Neutrophil (primary cell): ENCODE data around the gene SLC6A13.

Experiments used
- H3K27ac ChIP-seq: fragments of 200-600 bp; sonication (generic); 2 replicates; pipeline ENCODE4 v1.5.1; 2016; ENCODE audit warnings: mild to moderate bottlenecking, moderate library complexity
- H3K27me3 ChIP-seq: fragments of 200-600 bp; sonication (generic); 2 replicates; pipeline ENCODE4 v1.6.0; 2016; ENCODE audit warnings: mild to moderate bottlenecking
- H3K36me3 ChIP-seq: fragments of 200-600 bp; sonication (generic); 2 replicates; pipeline ENCODE4 v1.5.1; 2017
- H3K4me1 ChIP-seq, 2 experiments: fragments of 200-600 bp in 1 of 2; sonication (generic) in 1 of 2; 1 replicate in 1 of 2; 2 replicates in 1 of 2; pipeline versions ENCODE4 v1.5.1 to v1.6.1; 2013 to 2016; ENCODE audit warnings: low read depth in 1 of 2, low read length in 1 of 2, mild to moderate bottlenecking in 1 of 2, moderate library complexity in 1 of 2; ENCODE audit not compliant: control insufficient read depth in 1 of 2, insufficient read depth in 1 of 2
- H3K4me3 ChIP-seq, 2 experiments: fragments of 200-600 bp in 1 of 2; sonication (generic) in 1 of 2; 1 replicate in 1 of 2; 2 replicates in 1 of 2; pipeline ENCODE4 v1.5.1; 2013 to 2016; ENCODE audit warnings: low read depth in 1 of 2, low read length in 1 of 2, mild to moderate bottlenecking in 1 of 2, moderate library complexity in 1 of 2
- H3K9me3 ChIP-seq: fragments of 200-600 bp; sonication (generic); 2 replicates; pipeline ENCODE4 v1.5.1; 2016
- TF ChIP-seq, protein P1 (sequence below): fragments of 200-600 bp; sonication (generic); IDR thresholded peaks from 2 replicates; pipeline ENCODE4 v1.5.1; 2016; ENCODE audit warnings: antibody characterized with exemption

Gene SLC6A13

DNA sequence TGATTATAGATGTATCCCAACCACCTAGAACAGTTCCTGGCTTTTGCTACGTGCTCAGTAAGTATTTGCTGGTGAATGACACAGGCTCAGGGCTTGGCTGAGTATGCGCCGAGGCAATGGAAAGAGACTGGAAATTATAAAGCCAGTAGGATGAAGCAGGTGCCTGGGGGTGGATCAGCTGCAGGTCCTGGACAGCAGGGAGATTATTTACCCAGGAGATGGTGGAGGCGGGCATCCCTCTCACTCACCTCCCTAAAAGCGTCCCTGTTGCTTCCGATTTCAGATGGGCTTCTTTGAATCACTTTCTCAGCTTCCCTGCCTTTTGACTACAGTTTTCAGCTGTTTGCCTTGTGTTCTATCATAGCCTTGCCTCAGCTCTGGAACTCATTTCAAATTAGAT, 6.4 kb downstream of the SLC6A13 start:
- no peaks in the 10 kb centered on the region for H3K36me3 ChIP-seq
- TF ChIP-seq, protein P1, sequence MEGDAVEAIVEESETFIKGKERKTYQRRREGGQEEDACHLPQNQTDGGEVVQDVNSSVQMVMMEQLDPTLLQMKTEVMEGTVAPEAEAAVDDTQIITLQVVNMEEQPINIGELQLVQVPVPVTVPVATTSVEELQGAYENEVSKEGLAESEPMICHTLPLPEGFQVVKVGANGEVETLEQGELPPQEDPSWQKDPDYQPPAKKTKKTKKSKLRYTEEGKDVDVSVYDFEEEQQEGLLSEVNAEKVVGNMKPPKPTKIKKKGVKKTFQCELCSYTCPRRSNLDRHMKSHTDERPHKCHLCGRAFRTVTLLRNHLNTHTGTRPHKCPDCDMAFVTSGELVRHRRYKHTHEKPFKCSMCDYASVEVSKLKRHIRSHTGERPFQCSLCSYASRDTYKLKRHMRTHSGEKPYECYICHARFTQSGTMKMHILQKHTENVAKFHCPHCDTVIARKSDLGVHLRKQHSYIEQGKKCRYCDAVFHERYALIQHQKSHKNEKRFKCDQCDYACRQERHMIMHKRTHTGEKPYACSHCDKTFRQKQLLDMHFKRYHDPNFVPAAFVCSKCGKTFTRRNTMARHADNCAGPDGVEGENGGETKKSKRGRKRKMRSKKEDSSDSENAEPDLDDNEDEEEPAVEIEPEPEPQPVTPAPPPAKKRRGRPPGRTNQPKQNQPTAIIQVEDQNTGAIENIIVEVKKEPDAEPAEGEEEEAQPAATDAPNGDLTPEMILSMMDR, result no peak
- no peaks in the 10 kb centered on the region for H3K4me1 ChIP-seq
- no peak overlapping the region for H3K27ac ChIP-seq
- no peaks in the 10 kb centered on the region for H3K9me3 ChIP-seq
- peaks cover 61% of the 10 kb centered on the region for H3K27me3 ChIP-seq
- no peak overlapping the region for H3K4me3 ChIP-seq

DNA sequence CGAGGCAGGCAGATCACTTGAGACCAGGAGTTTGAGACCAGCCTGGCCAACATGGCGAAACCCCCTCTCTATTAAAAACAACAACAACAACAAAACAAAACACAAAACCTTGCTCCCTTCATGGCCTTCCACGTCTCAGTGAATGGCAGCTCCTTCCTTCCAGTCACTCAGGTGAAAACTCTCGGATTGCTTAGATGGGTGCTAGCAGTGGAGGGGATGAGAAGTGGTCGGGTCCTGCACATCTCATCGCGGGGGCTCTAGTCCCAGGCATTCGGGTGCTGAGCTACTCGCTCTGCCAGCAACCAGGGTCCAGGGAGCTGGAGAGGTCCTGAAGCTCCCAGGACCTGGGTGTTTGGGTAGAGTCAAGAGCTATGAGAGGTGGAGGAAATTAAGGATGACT, 7.7 kb downstream of the SLC6A13 start:
- Histone ChIP-seq H3K27ac (no peak overlapping the region), H3K4me3 (no peak overlapping the region), H3K27me3 (peaks cover 54% of the 10 kb centered on the region), H3K4me1 (no peaks in the 10 kb centered on the region), H3K36me3 (no peaks in the 10 kb centered on the region), H3K9me3 (no peaks in the 10 kb centered on the region)
- TF ChIP-seq, protein P1, result no peak

DNA sequence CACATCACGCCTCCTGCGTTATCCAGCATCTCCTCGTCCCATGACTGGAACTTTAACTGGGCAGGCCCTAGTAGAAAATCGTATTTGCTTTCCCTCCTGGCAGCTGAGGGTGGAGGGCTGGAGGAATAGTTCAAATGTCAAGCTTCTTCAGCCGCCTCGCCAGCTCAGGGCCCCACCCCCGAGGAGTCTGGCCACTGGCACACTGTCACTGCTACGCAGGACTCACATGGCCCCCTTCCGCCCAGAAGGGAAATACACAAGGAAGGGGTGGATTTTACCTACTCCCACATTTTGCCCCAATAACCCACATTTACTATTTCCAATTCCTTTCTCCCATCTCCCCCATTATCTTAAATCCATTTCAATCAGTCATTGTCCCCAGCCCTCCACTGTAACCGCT, 8.6 kb downstream of the SLC6A13 start:
- H3K4me1 ChIP-seq, result no peaks in the 10 kb centered on the region
- peaks cover 45% of the 10 kb centered on the region for H3K27me3 ChIP-seq
- H3K27ac ChIP-seq, result no peak overlapping the region
- H3K4me3 ChIP-seq, result no peak overlapping the region
- H3K36me3 ChIP-seq, result no peaks in the 10 kb centered on the region
- TF ChIP-seq, protein P1, result no peak
- H3K9me3 ChIP-seq, result no peaks in the 10 kb centered on the region

DNA sequence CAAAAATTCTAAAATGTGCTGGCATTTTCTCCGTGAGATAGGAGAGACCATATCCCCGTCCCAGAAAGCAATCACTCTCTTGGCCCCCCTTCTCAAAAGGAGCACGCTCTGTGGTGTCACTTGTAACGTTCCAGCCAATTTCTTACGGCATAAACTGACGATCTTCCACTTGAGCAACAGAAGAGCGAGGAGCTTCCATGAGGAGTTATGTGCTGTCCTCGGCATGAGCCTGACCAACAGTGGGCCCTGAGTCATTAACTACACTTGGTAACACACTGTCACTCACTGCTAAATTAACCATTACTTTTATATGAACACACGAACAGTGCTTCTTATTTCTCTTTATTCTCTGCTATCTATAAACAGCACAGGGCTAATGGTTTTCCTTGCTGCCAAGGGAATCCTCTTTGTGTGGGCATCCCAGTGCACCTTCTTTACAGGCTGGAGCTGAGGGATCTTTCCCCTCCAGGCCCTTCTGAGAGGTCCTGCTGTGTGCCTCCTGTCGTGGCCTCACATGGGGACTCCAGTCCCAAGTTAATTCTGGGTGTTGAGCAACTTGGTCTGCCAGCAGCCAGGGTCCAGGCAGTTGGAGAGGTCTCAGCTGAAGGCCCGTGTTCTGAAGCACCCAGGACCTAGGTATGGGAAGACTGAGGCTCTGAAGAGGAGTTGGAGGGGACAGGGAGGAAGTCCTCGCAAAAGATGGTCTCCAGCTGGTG, 9.4 kb downstream of the SLC6A13 start:
- H3K27me3 ChIP-seq, result peaks cover 39% of the 10 kb centered on the region
- TF ChIP-seq, protein P1, result no peak
- no peaks in the 10 kb centered on the region for H3K36me3 ChIP-seq
- H3K27ac ChIP-seq, result no peak overlapping the region
- H3K4me1 ChIP-seq, result no peaks in the 10 kb centered on the region
- H3K4me3 ChIP-seq, result no peak overlapping the region
- H3K9me3 ChIP-seq, result no peaks in the 10 kb centered on the region

DNA sequence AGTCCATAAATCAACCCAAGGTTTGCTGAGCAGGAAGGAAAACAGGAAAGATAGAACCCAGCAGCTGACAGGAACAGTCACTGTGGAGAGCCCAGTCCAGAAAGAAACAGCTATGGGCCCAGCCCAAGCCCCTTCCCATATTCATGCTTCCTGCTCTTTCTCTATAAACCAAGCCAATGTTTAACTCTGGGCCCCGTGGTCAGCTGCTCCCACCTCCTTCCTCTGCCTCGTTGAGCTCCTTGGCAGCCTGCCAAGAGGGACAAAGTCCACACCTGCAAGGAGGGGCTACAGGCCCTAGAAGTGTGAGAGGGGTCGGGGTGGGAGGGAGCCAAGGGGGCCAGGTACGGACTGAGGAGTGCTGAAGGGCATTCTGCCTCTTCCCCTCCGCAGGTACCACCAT, 10.0 kb downstream of the SLC6A13 start:
- no peaks in the 10 kb centered on the region for H3K36me3 ChIP-seq
- TF ChIP-seq, protein P1, result no peak
- H3K9me3 ChIP-seq, result no peaks in the 10 kb centered on the region
- H3K4me1 ChIP-seq, result no peaks in the 10 kb centered on the region
- H3K27ac ChIP-seq, result no peak overlapping the region
- H3K27me3 ChIP-seq, result peaks cover 32% of the 10 kb centered on the region
- no peak overlapping the region for H3K4me3 ChIP-seq
